PC-3 (cell line): ENCODE measurements around the gene AFDN. TPM values are rescaled to one million over a fixed set of nuclear protein-coding genes. Genes with fewer than 3 reads are reported as not detected.

Source experiments
- ATAC-seq: fragments of 200-7000 bp; cut with Tn5 transposase; 2 replicates; pipeline ENCODE4 v1.9.1; 2020; ENCODE audit warnings: mild to moderate bottlenecking, moderate library complexity
- BruUV-seq: library from RNA; stranded (reverse); fragments of 400-500 nt; replicated peaks from 2 replicates; lab custom pipeline; 2021; lab: Mats Ljungman, UMichigan
- CTCF ChIA-PET: fragments of 300-600 bp; sonication (Branson Sonifier 250); formaldehyde crosslinking; loops from one replicate; lab custom pipeline; 2022; ENCODE audit warnings: antibody characterized with exemption; lab: Charles Lee
- POLR2A ChIA-PET: fragments of 300-600 bp; sonication (Branson Sonifier 250); formaldehyde crosslinking; loops from one replicate; lab custom pipeline; 2022; ENCODE audit warnings: antibody characterized with exemption; ENCODE audit not compliant: unreplicated experiment; lab: Charles Lee
- DNase-seq: peaks from one replicate; pipeline ENCODE4 v3.0.0-alpha.2; 2015
- H2AFZ ChIP-seq: fragments of 300-600 bp; sonication (generic); 2 replicates; pipeline ENCODE4 v1.6.0; 2016; ENCODE audit warnings: antibody characterized with exemption, low read length
- H3F3A ChIP-seq: fragments of 300-600 bp; sonication (generic); one replicate; pipeline ENCODE4 v1.6.0; 2017; ENCODE audit warnings: antibody characterized with exemption, low read length, control low read depth, mild to moderate bottlenecking; ENCODE audit not compliant: unreplicated experiment
- H3K27ac ChIP-seq: fragments of 300-600 bp; sonication (generic); 2 replicates; pipeline ENCODE4 v1.5.1; 2016; ENCODE audit warnings: mild to moderate bottlenecking, low read length
- H3K27me3 ChIP-seq: fragments of 300-600 bp; sonication (generic); 2 replicates; pipeline ENCODE4 v1.6.1; 2016; ENCODE audit warnings: low read length, mixed read lengths
- H3K36me3 ChIP-seq: fragments of 300-600 bp; sonication (generic); 2 replicates; pipeline ENCODE4 v1.6.1; 2016; ENCODE audit warnings: low read depth, mixed run types, low read length, mixed read lengths
- H3K4me1 ChIP-seq: fragments of 300-600 bp; sonication (generic); 2 replicates; pipeline ENCODE4 v1.5.1; 2016; ENCODE audit warnings: low read length; ENCODE audit not compliant: insufficient read depth
- H3K4me2 ChIP-seq: fragments of 300-600 bp; sonication (generic); 2 replicates; pipeline ENCODE4 v1.6.0; 2016; ENCODE audit warnings: low read length
- H3K4me3 ChIP-seq: fragments of 300-600 bp; sonication (generic); 2 replicates; pipeline ENCODE4 v1.5.1; 2016; ENCODE audit warnings: mild to moderate bottlenecking, low read length, mixed read lengths
- H3K79me2 ChIP-seq: fragments of 300-600 bp; sonication (generic); 2 replicates; pipeline ENCODE4 v1.6.1; 2017; ENCODE audit warnings: low read length, mixed read lengths
- H3K9ac ChIP-seq: fragments of 300-600 bp; sonication (generic); 2 replicates; pipeline ENCODE4 v1.6.0; 2016; ENCODE audit warnings: mild to moderate bottlenecking, low read length
- H3K9me2 ChIP-seq: fragments of 300-600 bp; sonication (generic); replicated peaks from 2 replicates; pipeline ENCODE4 v1.6.1; 2016; ENCODE audit warnings: mixed run types, low read length, mixed read lengths
- H3K9me3 ChIP-seq: fragments of 300-600 bp; sonication (generic); 2 replicates; pipeline ENCODE4 v1.6.1; 2016; ENCODE audit warnings: low read length, mixed read lengths
- H4K20me1 ChIP-seq: fragments of 300-600 bp; sonication (generic); 2 replicates; pipeline ENCODE4 v1.6.1; 2016; ENCODE audit warnings: low read length, mixed read lengths
- CTCF ChIP-seq: fragments of 300-600 bp; sonication (generic); conservative IDR thresholded peaks from 2 replicates; pipeline ENCODE4 v1.5.1; 2017; ENCODE audit warnings: antibody characterized with exemption, low read depth, mild to moderate bottlenecking, low read length
- EZH2 ChIP-seq: fragments of 300-600 bp; sonication (generic); IDR thresholded peaks from one replicate; pipeline ENCODE4 v1.6.1; 2017; ENCODE audit warnings: antibody characterized with exemption, mild to moderate bottlenecking, low read length; ENCODE audit not compliant: unreplicated experiment
- EZH2phosphoT487 ChIP-seq: fragments of 300-600 bp; sonication (generic); IDR thresholded peaks from 2 replicates; pipeline ENCODE4 v1.6.1; 2018; ENCODE audit warnings: mild to moderate bottlenecking, antibody characterized with exemption, low read length, borderline replicate concordance
- intact Hi-C: fragments of 100-400 bp; cut with micrococcal nuclease; formaldehyde crosslinking; loops from 2 replicates; pipeline ENCODE4 v1.9.0; 2023
- total RNA-seq: library from RNA; depleted of rRNA; stranded (reverse); fragments of >200 nt; gene quantifications from 2 replicates; pipeline ENCODE4 v1.2.3, GENCODE V29; 2014

AFDN gene
- total RNA-seq, 1 experiment from 2014 or later: 37.1 TPM

DNA sequence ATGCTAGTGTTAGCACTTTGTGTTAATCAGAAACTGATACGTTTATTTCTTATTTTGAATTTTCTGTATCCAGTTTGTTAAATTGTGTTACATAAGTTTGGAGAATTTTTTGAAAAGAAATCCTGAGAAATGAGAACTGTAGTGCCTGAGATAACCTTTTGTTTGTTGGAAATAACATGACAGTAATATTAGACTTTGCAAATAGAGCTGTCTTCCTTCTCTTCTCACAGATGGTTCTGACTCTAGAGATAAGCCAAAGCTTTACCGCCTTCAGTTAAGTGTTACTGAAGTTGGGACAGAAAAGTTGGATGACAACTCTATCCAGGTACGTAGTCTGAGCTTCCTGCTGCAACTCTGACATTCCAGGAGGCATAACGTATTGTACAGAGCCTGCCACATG lies 69.9 kb downstream of the AFDN start:
- TF ChIP-seq CTCF (no peak), EZH2 (no peak), EZH2phosphoT487 (no peak)
- no peaks in the 10 kb centered on the region for H3K9me3 ChIP-seq
- H3K36me3 ChIP-seq: no peaks in the 10 kb centered on the region; the same call in 1 of the 2 replicates
- no peaks in the 10 kb centered on the region for H3K27me3 ChIP-seq
- intact Hi-C loops: no loop called here
- no peaks in the 10 kb centered on the region for H3K79me2 ChIP-seq
- H3K9me2 ChIP-seq: no peaks in the 10 kb centered on the region
- no peak overlapping the region for H3K4me3 ChIP-seq
- no peak overlapping the region for H2AFZ ChIP-seq
- no TSS peak for BruUV-seq
- DNase-seq (no peak), ATAC-seq (no peak)
- H4K20me1 ChIP-seq: no peaks in the 10 kb centered on the region
- no peak overlapping the region for H3K4me2 ChIP-seq
- ChIA-PET POLR2A (no interaction called here), CTCF (no interaction called here)
- H3K27ac ChIP-seq: no peak overlapping the region
- no peaks in the 10 kb centered on the region for H3F3A ChIP-seq
- H3K4me1 ChIP-seq: peaks cover 11% of the 10 kb centered on the region
- H3K9ac ChIP-seq: no peak overlapping the region

DNA sequence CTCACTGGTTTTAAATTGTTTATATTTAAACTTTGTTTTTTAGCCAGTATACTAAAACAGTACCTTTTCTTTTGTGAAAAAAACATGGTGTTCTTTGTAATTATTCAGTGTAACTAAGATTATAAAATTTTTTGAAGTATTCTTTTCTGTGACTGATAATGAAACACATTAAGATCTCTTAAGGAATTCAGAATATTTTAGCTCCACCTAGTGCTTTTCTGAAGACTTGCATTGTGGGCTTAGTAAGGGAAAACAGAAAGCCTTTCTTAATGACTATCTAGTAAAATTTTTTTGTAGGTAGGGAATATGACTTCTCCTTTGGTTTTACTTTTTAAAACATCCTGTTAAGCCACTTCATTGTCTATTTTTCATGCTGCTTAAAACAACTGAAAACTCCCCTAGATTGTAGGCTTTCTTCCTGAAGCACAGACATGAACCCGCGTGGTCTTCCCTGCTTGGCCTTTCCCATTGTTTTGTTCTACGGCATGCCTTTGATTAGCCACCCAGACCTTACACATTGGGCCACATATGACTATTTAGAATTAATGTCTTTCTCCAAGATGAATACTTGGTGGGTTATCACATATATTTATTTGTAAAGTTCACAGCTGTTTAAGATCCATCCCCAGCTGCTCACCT lies 72.1 kb downstream of the AFDN start:
- Histone ChIP-seq H3K4me3 (no peak overlapping the region), H3K9ac (no peak overlapping the region), H3K79me2 (no peaks in the 10 kb centered on the region), H3F3A (no peaks in the 10 kb centered on the region), H3K9me3 (no peaks in the 10 kb centered on the region), H3K27me3 (no peaks in the 10 kb centered on the region), H3K4me2 (no peak overlapping the region), H3K27ac (no peak overlapping the region), H2AFZ (no peak overlapping the region), H3K9me2 (no peaks in the 10 kb centered on the region), H4K20me1 (no peaks in the 10 kb centered on the region), H3K4me1 (peaks cover 2% of the 10 kb centered on the region; the same call in 1 of the 2 replicates), H3K36me3 (no peaks in the 10 kb centered on the region; the same call in 1 of the 2 replicates)
- ChIA-PET POLR2A (interaction anchor here (0.5 kb wide), 1 partner anchor 430 kb away, joined by 6 read pairs; no protein-coding TSS in a partner anchor), CTCF (no interaction called here)
- DNase-seq: peak; percentile 59
- BruUV-seq: no TSS peak
- intact Hi-C loops: loop anchor here (2.0 kb wide), 1 partner anchor 66 kb away; no protein-coding TSS in a partner anchor
- TF ChIP-seq CTCF: peak; percentile 74
- no peak for TF ChIP-seq EZH2phosphoT487
- peak; percentile 42 for ATAC-seq

DNA sequence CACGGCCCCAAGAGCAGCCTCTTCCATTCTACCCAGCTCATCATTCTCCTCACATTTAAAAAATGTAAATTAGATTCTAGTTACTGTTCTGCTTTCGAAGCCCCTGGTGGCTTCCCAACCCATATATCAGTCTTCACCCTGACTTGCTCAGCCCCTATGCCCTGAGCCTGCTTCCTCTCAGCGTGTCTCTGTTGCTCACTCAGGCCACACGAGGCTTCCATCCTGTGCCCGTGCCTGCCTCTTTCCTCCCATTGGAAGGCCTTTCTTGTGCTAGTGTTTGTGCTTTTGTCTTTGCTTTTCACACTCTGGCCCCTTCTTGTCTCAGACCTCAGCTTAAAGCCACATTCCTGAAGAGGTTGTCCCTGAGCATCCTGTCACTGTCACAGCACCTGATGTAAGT lies 78.1 kb downstream of the AFDN start:
- DNase-seq (no peak), ATAC-seq (no peak)
- CTCF ChIA-PET: no interaction called here
- H3K9me2 ChIP-seq: no peaks in the 10 kb centered on the region
- no peaks in the 10 kb centered on the region for H3K79me2 ChIP-seq
- H3K27me3 ChIP-seq: no peaks in the 10 kb centered on the region
- POLR2A ChIA-PET: interaction anchor here (0.5 kb wide), 1 partner anchor 10 kb away, joined by 3 read pairs; no protein-coding TSS in a partner anchor
- no peaks in the 10 kb centered on the region for H4K20me1 ChIP-seq
- H3K36me3 ChIP-seq: no peaks in the 10 kb centered on the region; the same call in 1 of the 2 replicates
- no peak overlapping the region for H3K4me3 ChIP-seq
- no peaks in the 10 kb centered on the region for H3F3A ChIP-seq
- no peak overlapping the region for H3K4me2 ChIP-seq
- no peaks in the 10 kb centered on the region for H3K4me1 ChIP-seq
- no peak overlapping the region for H2AFZ ChIP-seq
- intact Hi-C loops: no loop called here
- no peak overlapping the region for H3K27ac ChIP-seq
- no peak overlapping the region for H3K9ac ChIP-seq
- BruUV-seq: no TSS peak
- TF ChIP-seq EZH2phosphoT487 (no peak), CTCF (no peak)
- H3K9me3 ChIP-seq: no peaks in the 10 kb centered on the region
